Activated T-cell treated with anti-CD3 and anti-CD28 coated beads, Interleukin-2, amount 50 U/mL, for 48 hours (primary cell): ENCODE measurements around the gene IL20RB.
"Not testable (repeated sequence)": the region's sequence is repeated elsewhere in the genome, so short reads cannot be mapped to it uniquely, and the experiment has no call there.

Source experiments
- DNase-seq, 2 experiments: peaks; one replicate each; pipeline ENCODE4 v3.0.0-alpha.2; 2020

IL20RB gene

DNA sequence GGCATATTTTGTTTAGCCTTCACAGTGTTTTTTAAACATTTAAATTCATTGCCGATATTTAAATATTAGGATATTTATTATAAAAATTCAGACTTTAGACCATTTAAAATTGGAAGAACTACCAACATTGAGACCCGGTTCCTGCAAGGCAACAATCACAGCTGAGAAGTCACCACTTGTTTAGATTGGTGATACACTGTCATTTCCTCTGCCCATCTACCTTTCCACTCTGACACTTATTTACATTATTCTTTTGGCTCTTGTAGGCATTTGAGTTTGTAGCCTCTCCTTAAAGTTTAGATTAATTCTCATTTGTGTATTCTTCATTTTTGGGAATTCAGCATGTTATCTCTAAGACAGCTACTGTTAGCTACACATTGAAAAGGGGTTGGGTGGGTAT is 10.3 kb upstream of the IL20RB start:
- no peak for DNase-seq

- no peak for DNase-seq
Observed at GRCh38 chr3:136949146-136949545, 8.6 kb upstream of the IL20RB start.

DNA sequence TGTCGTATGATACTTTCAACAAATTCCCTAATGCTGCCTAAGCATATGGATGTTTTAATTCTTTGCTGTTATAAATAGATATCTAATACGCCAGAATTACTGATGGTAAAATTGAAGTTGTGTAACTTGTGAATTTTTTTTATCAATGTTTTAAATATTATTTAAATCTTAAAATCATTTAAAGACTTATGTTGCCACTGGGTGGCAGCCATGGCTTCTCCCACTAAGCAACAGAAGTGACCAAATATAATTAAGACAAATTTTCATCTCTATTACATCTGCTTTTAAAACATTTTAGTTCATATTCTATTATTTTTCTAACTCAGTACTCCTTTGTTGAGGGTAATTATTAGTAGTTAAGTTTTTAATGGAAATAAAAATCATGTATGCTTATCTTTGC is 8.1 kb upstream of the IL20RB start:
- no peak for DNase-seq

GRCh38 chr3:136950623-136951022 is 7.2 kb upstream of the IL20RB start:
- DNase-seq = no peak

DNA sequence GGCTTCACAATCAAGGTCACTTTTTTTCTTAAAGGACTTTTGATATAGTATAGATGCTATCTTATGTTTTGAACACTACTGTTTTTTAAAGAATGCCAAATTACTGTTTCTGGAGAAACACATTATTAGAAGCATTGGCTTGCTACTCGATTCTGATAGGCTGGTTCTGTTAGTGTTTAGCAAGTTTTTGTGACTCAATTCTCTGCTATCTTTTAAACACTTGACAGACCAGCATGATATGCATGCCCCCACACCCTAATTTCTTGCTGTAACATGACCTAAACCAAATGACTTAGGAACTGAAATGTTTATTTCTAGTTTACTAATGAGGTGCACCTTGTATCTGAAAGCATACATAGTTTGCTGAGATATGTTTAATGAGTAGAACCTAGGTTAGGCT is 5.5 kb upstream of the IL20RB start:
- DNase-seq = no peak

DNA sequence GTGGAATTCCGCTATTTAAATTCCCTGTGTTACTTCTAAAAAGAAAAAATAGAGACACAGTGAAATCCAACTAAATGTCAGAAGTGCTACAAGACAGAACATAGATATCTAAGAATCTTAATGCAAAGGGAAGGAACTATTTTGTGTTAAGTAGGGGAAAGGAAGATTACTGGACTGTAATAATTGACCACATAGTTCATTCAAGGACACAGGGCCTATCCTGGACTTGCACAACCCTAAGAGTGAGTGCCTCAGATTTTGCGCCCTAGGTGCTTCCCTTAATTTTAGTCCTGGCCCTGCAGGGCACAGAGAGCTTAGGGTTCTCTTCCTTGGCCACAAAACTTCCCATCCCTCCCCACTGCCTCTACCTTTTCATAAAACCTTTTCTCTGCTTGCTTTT is 3.5 kb upstream of the IL20RB start:
- DNase-seq = no peak

GRCh38 chr3:136954980-136955780 is 2.6 kb upstream of the IL20RB start:
- DNase-seq = no peak

DNA sequence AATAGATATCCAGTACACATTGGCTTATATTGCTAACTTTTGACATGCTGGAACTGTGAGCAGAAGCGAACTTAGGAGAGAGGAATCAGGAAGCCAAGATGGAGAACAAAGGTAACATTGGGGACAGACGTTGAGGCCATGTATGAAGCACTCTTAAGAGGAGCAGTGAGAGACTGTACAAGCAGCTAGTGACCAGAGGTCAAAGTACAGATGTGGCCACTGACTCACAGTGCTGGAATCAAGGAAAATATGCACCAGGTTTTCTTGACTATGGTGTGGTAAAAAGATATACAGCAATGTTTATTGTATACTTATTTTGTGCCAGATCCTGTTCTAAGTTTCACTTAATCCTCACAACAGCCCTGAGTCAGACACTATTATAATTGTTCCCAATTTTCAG is 2.0 kb upstream of the IL20RB start:
- DNase-seq = no peak

DNA sequence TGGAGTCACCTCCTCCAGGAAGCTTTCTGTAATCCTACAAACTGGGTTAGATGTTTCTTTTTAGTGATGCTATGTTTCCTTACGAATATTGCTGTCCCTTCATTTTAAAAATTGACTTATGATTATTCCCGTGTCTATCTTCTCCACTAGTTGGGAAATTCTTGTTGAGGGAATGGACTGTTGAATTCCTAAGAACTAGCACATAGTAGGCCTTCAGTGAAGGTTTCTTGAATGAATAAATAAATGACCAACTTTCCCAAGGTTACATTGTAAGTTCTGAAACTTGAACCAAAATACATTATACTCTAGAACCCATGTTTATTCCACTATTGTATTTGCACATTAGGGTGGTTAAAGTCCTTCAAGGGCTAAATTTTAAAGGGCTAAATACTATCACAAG is 812 bp upstream of the IL20RB start:
- DNase-seq = no peak

DNA sequence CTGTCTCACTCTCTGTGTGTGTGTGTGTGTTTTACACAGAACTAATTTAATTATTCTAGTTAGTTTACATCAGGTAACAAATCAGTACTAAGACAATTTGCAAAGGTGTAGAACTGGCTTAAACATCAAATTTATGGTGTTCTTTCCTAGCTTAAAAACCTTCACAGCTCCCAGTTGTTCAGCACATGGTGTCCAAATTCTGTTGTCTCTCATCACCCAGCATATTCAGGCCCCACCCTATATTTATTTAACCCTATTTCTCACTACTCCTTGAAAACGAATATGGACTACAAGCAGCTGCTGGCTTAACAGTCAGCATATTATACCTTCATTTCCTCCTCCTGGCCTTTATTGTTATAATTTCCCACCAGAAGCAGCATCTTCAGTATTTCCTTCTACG is 1.2 kb downstream of the IL20RB start:
- no peak for DNase-seq

GRCh38 chr3:136959599-136959998 is 1.8 kb downstream of the IL20RB start:
- no peak for DNase-seq

- no peak for DNase-seq
Observed at GRCh38 chr3:136960838-136961836, 3.4 kb downstream of the IL20RB start.

DNA sequence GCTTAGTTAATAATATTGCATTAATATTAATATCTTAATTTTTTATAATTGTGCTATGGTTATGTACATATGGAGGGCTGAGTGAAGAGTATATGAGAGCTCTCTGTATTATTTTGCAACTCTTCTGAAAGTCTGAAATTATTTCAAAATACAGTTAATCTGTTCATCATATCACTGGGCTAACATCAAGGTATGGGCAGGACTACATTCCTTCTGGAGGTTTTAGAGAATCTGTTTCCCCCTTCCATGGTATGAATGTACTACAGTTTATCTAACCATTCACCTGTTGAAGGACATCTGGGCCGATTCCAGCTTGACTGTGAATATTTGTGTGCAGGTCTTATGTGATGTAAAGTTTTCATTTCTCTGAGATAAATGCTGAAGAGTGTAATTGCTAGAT is 5.1 kb downstream of the IL20RB start:
- no peak for DNase-seq

- DNase-seq = not testable (repeated sequence)
Observed at GRCh38 chr3:136969539-136969938, 11.8 kb downstream of the IL20RB start.

- no peak for DNase-seq
Observed at GRCh38 chr3:136973352-136973751, 15.6 kb downstream of the IL20RB start.

GRCh38 chr3:136974670-136975069 is 16.9 kb downstream of the IL20RB start:
- DNase-seq = no peak

GRCh38 chr3:136979204-136979603 is 21.4 kb downstream of the IL20RB start:
- DNase-seq = no peak

DNA sequence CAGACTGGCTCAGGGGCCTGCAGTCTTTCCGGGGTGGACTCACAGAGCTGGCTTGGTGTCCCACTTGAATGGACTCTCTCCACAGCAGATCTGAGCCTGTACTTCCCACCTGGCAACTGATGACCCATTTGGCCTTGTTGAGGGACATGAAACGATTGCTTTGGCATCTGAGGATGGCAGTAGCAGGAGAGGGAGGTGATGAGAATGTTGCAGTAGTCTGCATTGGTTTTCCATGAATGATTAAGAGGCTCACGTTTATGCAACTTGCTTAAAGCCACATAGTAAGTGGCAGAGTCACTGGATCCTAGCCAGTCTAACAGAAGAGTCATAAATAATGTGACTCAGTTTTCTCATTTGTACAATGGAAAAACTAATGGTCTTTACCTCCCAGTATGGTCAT is 21.9 kb downstream of the IL20RB start:
- no peak for DNase-seq

GRCh38 chr3:136982033-136982432 is 24.2 kb downstream of the IL20RB start:
- DNase-seq = no peak

DNA sequence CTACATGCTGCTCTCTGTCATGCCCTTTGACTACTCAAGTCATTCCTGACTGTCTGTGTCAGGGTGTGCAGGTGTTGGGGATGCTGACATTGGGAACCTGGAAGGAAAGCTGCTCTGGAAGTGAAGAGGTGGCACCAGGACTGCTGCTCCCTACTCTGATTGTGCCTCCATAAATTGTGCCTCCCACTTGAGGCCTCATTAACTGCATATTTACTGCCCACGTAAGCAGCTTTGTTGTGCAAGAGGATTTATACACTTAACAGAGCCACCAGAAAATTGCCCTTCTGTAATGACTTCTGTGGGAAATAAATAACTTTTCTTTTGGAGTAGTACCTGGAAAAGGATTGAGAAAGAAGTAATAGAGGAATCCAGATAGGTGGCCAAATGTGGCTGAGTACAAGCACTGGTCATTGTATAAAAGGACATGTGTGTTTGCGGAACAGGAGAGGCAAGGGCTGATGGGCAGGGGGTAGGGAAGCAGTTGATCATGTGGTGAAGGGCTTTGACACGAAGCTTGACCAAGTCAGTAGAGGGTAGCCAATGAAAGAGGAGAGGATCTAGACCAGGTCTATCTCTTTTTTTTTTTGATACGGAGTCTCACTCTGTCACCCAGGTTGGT is 24.8 kb downstream of the IL20RB start:
- DNase-seq = no peak

DNA sequence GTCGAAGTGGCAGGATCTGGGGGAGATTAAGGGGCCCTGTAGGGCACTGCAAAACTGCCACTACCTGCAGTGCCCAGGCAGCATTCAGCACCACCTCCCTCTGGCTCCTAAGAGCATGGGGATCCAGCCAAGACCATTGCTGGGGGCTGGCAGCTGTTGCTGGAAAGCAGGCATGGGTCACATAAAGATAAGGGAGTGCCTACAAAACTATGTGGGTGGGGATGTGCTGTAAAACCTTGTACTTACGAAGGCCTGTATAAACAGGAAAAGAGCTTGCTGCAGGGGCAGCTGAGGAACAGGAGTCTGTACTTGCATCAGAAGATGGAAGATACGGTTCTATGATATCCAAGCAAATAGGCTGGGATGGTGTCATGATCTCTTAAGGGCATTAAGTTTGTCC is 27.1 kb downstream of the IL20RB start:
- no peak for DNase-seq

DNA sequence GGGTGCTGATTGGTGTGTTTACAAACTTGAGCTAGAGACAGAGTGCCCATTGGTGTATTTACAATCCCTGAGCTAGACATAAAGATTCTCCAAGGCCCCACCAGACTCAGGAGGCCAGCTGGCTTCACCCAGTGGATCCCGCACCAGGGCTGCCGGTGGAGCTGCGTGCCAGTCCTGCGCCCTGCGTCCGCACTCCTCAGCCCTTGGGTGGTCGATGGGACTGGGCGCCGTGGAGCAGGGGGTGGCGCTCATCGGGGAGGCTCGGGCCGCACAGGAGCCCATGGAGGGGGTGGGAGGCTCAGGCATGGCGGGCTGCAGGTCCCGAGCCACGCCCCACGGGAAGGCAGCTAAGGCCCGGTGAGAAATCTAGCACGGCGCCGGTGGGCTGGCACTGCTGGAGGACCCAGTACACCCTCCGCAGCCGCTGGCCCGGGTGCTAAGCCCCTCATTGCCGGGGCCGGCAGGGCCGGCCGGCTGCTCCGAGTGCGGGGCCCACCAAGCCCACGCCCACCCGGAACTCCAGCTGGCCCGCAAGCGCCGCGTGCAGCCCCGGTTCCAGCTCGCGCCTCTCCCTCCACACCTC is 29.7 kb downstream of the IL20RB start:
- not testable (repeated sequence) for DNase-seq

- no peak for DNase-seq
Observed at GRCh38 chr3:136988651-136989050, 30.9 kb downstream of the IL20RB start.
